OCI-LY3 (cell line): ENCODE measurements around the gene WDR37.

ENCODE experiments used
- H2AFZ ChIP-seq: fragments of 200-600, 300-600 bp; shearing (Covaris generic); 2 replicates; pipeline ENCODE4 v1.6.0; 2014; ENCODE audit warnings: antibody characterized with exemption, low read depth, low read length
- H3K27ac ChIP-seq: fragments of 200-600, 300-600 bp; sonication (generic); 2 replicates; pipeline ENCODE4 v1.5.1; 2014; ENCODE audit warnings: mild to moderate bottlenecking, low read length, moderate library complexity, mixed read lengths
- H3K27me3 ChIP-seq: fragments of 200-600, 300-600 bp; sonication (generic); 2 replicates; pipeline ENCODE4 v1.6.1; 2014; ENCODE audit warnings: low read depth, low read length, mixed read lengths
- H3K36me3 ChIP-seq: fragments of 200-600, 300-600 bp; sonication (generic); replicated peaks from 2 replicates; pipeline ENCODE3; 2014; ENCODE audit warnings: low read depth, low read length, mixed read lengths
- H3K4me1 ChIP-seq: fragments of 300-600, 200-600 bp; sonication (generic); 2 replicates; pipeline ENCODE4 v1.6.1; 2014; ENCODE audit warnings: low read length, mixed read lengths
- H3K4me2 ChIP-seq: fragments of 200-600, 300-600 bp; sonication (generic); 2 replicates; pipeline ENCODE4 v1.6.1; 2014; ENCODE audit warnings: low read length, mixed read lengths
- H3K4me3 ChIP-seq: fragments of 300-600, 200-600 bp; sonication (generic); 2 replicates; pipeline ENCODE4 v1.5.1; 2014; ENCODE audit warnings: antibody characterized with exemption, mild to moderate bottlenecking, low read length, moderate library complexity
- H3K79me2 ChIP-seq: fragments of 300-600, 200-600 bp; shearing (Covaris generic); 2 replicates; pipeline ENCODE4 v1.6.1; 2014; ENCODE audit warnings: mild to moderate bottlenecking, low read length, mixed read lengths
- H3K9ac ChIP-seq: fragments of 300-600, 200-600 bp; shearing (Covaris generic); 2 replicates; pipeline ENCODE4 v1.6.0; 2014; ENCODE audit warnings: mild to moderate bottlenecking, low read length, moderate library complexity
- H3K9me3 ChIP-seq: fragments of 200-600, 300-600 bp; shearing (Covaris generic); 2 replicates; pipeline ENCODE4 v1.6.1; 2014; ENCODE audit warnings: low read length, mixed read lengths; ENCODE audit not compliant: insufficient read depth
- H4K20me1 ChIP-seq: fragments of 200-600, 300-600 bp; sonication (generic); 2 replicates; pipeline ENCODE4 v1.6.1; 2016; ENCODE audit warnings: low read length, mixed read lengths; ENCODE audit not compliant: insufficient read depth
- EZH2phosphoT487 ChIP-seq: fragments of 200-600 bp; shearing (Covaris generic); IDR thresholded peaks from 2 replicates; pipeline ENCODE4 v1.6.1; 2018; ENCODE audit warnings: antibody characterized with exemption, mixed run types, low read depth
- TF ChIP-seq, protein P1 (sequence below): fragments of 200-600, 300-600 bp; sonication (generic); IDR thresholded peaks from 2 replicates; pipeline ENCODE4 v1.5.1; 2014; ENCODE audit warnings: antibody characterized with exemption, low read length, low read depth

Gene WDR37

DNA sequence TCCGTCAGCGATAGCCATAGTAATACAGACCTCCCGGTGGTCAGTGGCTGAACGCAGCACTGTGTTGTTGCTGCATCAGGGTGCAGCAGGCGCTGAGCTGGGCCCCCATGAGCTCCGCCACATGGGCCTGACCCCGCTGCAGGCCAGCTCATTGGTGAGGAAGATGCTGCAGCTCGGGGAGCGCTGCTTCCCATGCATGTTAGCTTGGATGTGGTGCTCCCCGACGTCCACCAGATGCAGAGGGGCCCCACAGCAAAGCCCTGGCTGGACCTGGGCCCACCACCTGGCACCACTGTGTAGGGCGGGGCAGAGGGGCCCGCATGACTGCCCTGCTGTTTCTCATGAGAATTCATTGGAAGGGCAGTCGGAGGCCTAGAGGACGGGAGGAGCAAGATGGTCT is 50.8 kb downstream of the WDR37 start:
- Histone ChIP-seq H3K27ac (no peak overlapping the region), H3K27me3 (no peaks in the 10 kb centered on the region), H3K4me1 (peaks cover 11% of the 10 kb centered on the region), H3K9ac (no peak overlapping the region), H3K36me3 (peaks cover 13% of the 10 kb centered on the region), H3K4me2 (no peak overlapping the region), H3K4me3 (no peak overlapping the region), H4K20me1 (peaks cover 8% of the 10 kb centered on the region), H3K79me2 (peaks cover 4% of the 10 kb centered on the region), H2AFZ (no peak overlapping the region), H3K9me3 (no peaks in the 10 kb centered on the region)
- TF ChIP-seq, protein P1, sequence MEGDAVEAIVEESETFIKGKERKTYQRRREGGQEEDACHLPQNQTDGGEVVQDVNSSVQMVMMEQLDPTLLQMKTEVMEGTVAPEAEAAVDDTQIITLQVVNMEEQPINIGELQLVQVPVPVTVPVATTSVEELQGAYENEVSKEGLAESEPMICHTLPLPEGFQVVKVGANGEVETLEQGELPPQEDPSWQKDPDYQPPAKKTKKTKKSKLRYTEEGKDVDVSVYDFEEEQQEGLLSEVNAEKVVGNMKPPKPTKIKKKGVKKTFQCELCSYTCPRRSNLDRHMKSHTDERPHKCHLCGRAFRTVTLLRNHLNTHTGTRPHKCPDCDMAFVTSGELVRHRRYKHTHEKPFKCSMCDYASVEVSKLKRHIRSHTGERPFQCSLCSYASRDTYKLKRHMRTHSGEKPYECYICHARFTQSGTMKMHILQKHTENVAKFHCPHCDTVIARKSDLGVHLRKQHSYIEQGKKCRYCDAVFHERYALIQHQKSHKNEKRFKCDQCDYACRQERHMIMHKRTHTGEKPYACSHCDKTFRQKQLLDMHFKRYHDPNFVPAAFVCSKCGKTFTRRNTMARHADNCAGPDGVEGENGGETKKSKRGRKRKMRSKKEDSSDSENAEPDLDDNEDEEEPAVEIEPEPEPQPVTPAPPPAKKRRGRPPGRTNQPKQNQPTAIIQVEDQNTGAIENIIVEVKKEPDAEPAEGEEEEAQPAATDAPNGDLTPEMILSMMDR, result no peak
- no peak for TF ChIP-seq EZH2phosphoT487

DNA sequence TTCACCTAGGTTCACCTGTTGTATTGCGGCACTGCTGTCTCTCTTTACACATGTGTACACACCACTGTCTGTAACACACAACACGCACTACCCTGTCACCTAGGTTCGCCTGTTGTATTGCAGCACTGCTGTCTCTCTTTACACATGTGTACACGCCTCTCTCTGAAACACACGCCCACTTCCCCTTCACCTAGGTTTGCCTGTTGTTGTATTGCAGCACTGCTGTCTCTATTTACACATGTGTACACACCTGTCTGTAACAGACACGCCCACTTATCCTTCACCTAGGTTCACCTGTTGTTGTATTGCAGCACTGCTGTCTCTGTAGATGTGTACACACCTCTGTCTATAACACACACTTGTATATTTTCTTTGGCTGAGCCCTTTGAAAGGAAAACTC is 51.5 kb downstream of the WDR37 start:
- H2AFZ ChIP-seq, result no peak overlapping the region
- H3K4me1 ChIP-seq, result peaks cover 11% of the 10 kb centered on the region
- H3K9me3 ChIP-seq, result no peaks in the 10 kb centered on the region
- H3K9ac ChIP-seq, result no peak overlapping the region
- H3K27ac ChIP-seq, result no peak overlapping the region
- H3K4me3 ChIP-seq, result no peak overlapping the region
- H3K36me3 ChIP-seq, result peaks cover 18% of the 10 kb centered on the region
- peaks cover 8% of the 10 kb centered on the region for H4K20me1 ChIP-seq
- H3K27me3 ChIP-seq, result no peaks in the 10 kb centered on the region
- TF ChIP-seq EZH2phosphoT487, result no peak
- TF ChIP-seq, protein P1, result no peak
- H3K4me2 ChIP-seq, result no peak overlapping the region
- H3K79me2 ChIP-seq, result peaks cover 4% of the 10 kb centered on the region

DNA sequence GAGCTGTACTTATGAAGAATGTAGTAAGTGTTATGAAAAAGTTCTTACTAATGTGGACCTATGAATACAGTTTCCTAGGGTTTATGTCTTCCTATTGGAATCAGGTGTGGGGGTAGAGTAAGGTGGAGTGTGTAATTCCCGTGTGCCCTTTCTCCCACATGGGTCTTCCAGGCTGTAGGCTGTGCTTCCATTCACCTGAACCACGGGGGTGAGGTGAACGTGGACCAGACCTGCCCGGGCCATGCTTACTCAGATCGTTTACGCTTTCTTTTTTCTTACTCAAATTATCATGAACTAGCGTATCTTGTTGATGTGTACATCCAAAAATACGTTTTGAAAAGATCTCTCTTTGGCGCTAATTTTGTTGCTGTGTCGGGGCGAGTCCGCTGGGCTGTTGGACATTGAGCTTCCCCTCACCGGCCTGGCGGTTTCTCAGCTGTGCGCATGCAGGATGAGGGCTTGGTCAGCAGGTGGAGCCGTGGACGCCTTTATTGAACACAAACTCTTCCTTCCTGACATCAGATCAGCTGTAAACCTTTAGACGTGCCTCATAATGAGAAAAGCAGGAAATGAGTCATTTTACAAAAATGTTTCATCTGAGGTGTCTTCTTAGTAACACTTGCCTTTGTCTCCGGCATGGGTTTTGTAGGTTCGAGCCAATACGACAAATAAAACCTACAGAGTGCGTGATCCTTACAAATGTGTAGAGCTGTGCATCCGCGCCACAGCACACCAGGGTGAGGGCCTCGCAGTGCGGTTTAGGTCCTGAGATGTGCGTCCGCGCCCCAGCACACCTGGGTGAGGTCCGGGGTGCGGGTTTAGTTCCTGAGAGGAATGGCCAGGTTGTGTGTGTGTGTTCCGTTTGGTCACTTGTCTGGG is 53.8 kb downstream of the WDR37 start:
- no peaks in the 10 kb centered on the region for H3K27me3 ChIP-seq
- peak overlapping the region; percentile 93 for H3K4me2 ChIP-seq

DNA sequence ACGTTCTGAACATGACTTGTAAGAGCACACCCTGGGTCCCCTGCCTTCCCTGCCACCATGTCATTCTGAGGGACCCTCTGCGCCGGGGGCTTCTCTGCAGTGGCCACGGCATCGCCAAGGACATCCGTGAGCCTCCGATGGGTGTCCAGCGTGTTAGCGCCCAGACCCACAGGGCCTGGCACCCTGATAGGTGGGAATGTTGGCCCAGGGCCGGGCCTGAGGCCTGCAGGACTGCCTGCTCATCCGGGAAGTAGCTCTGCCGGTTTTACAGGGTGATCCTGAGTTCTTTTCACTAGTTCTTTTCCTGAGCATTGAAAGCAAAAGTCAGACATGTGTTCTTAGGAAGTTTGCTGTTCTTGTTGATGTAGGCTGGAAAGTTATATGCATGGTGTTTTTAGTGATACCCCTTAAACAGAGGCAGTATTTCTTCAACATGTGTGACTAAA is 54.5 kb downstream of the WDR37 start:
- H3K4me3 ChIP-seq, result peak overlapping the region; percentile 65
- peaks cover 4% of the 10 kb centered on the region for H3K79me2 ChIP-seq
- H3K9ac ChIP-seq, result peak overlapping the region; percentile 20; the same call in 1 of the 2 replicates
- H3K4me1 ChIP-seq, result peaks cover 16% of the 10 kb centered on the region
- no peak overlapping the region for H2AFZ ChIP-seq
- H3K36me3 ChIP-seq, result peaks cover 18% of the 10 kb centered on the region
- no peak overlapping the region for H3K27ac ChIP-seq
- H3K27me3 ChIP-seq, result no peaks in the 10 kb centered on the region
- H4K20me1 ChIP-seq, result peaks cover 14% of the 10 kb centered on the region
- TF ChIP-seq, protein P1, result no peak
- no peak for TF ChIP-seq EZH2phosphoT487
- peak overlapping the region; percentile 93 for H3K4me2 ChIP-seq
- no peaks in the 10 kb centered on the region for H3K9me3 ChIP-seq

More for the DNA sequence above, 53.8 kb downstream of the WDR37 start:
- Histone ChIP-seq H2AFZ (no peak overlapping the region), H3K9ac (peak overlapping the region; percentile 20; the same call in 1 of the 2 replicates), H4K20me1 (peaks cover 8% of the 10 kb centered on the region), H3K4me3 (peak overlapping the region; percentile 65), H3K79me2 (peaks cover 4% of the 10 kb centered on the region), H3K9me3 (no peaks in the 10 kb centered on the region), H3K27ac (no peak overlapping the region), H3K4me1 (peaks cover 11% of the 10 kb centered on the region), H3K36me3 (peaks cover 18% of the 10 kb centered on the region)
- no peak for TF ChIP-seq EZH2phosphoT487
- TF ChIP-seq, protein P1, result peak; percentile 73
